Osteocyte (in vitro differentiated cells): Measurements from ENCODE around the gene NDFIP2. TPM values are rescaled to one million over a fixed set of nuclear protein-coding genes. Genes with fewer than 3 reads are reported as not detected.
A peak's percentile ranks its signal among the peaks of the same experiment; 100 is the strongest.

ENCODE experiments used
- DNase-seq: peaks from one replicate; pipeline ENCODE4 v3.0.0; 2021; ENCODE audit warnings: mixed read lengths; ENCODE audit not compliant: unreplicated experiment; ENCODE audit errors: extremely low spot score
- H3K27ac Mint-ChIP-seq: one replicate; pipeline ENCODE4 v1.8.0; 2021; ENCODE audit warnings: mild to moderate bottlenecking, mixed read lengths; ENCODE audit not compliant: unreplicated experiment
- H3K27me3 Mint-ChIP-seq: one replicate; pipeline ENCODE4 v1.8.0; 2021; ENCODE audit warnings: mixed read lengths; ENCODE audit not compliant: unreplicated experiment
- H3K36me3 Mint-ChIP-seq: one replicate; pipeline ENCODE4 v1.8.0; 2021; ENCODE audit warnings: mixed read lengths; ENCODE audit not compliant: unreplicated experiment
- H3K4me1 Mint-ChIP-seq: one replicate; pipeline ENCODE4 v1.8.0; 2021; ENCODE audit warnings: mixed read lengths; ENCODE audit not compliant: unreplicated experiment
- H3K4me3 Mint-ChIP-seq: one replicate; pipeline ENCODE4 v1.8.0; 2021; ENCODE audit warnings: mild to moderate bottlenecking, moderate library complexity, mixed read lengths; ENCODE audit not compliant: unreplicated experiment
- H3K9me3 Mint-ChIP-seq: one replicate; pipeline ENCODE4 v1.8.0; 2021; ENCODE audit warnings: mixed read lengths; ENCODE audit not compliant: unreplicated experiment
- total RNA-seq: library from RNA; stranded (reverse); gene quantifications from 2 replicates; pipeline ENCODE4 v1.2.1, GENCODE V29; 2021
- TF ChIP-seq, protein P1 (sequence below): fragments of 200-600 bp; sonication (generic); IDR thresholded peaks from 2 replicates; pipeline ENCODE4 v1.5.0; 2021; ENCODE audit warnings: antibody characterized with exemption, mild to moderate bottlenecking, moderate library complexity

Gene NDFIP2
- total RNA-seq, 1 donor from 2014 or later = 30.6 TPM

GRCh38 chr13:79491715-79492114, 10.8 kb downstream of the NDFIP2 start:
- H3K36me3 Mint-ChIP-seq = no peaks in the 10 kb centered on the region
- H3K4me1 Mint-ChIP-seq = peaks cover 24% of the 10 kb centered on the region
- H3K4me3 Mint-ChIP-seq = no peak overlapping the region
- no peak for DNase-seq
- H3K9me3 Mint-ChIP-seq = no peaks in the 10 kb centered on the region
- TF ChIP-seq, protein P1, sequence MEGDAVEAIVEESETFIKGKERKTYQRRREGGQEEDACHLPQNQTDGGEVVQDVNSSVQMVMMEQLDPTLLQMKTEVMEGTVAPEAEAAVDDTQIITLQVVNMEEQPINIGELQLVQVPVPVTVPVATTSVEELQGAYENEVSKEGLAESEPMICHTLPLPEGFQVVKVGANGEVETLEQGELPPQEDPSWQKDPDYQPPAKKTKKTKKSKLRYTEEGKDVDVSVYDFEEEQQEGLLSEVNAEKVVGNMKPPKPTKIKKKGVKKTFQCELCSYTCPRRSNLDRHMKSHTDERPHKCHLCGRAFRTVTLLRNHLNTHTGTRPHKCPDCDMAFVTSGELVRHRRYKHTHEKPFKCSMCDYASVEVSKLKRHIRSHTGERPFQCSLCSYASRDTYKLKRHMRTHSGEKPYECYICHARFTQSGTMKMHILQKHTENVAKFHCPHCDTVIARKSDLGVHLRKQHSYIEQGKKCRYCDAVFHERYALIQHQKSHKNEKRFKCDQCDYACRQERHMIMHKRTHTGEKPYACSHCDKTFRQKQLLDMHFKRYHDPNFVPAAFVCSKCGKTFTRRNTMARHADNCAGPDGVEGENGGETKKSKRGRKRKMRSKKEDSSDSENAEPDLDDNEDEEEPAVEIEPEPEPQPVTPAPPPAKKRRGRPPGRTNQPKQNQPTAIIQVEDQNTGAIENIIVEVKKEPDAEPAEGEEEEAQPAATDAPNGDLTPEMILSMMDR = no peak
- no peaks in the 10 kb centered on the region for H3K27me3 Mint-ChIP-seq
- peak overlapping the region; percentile 32 for H3K27ac Mint-ChIP-seq

DNA sequence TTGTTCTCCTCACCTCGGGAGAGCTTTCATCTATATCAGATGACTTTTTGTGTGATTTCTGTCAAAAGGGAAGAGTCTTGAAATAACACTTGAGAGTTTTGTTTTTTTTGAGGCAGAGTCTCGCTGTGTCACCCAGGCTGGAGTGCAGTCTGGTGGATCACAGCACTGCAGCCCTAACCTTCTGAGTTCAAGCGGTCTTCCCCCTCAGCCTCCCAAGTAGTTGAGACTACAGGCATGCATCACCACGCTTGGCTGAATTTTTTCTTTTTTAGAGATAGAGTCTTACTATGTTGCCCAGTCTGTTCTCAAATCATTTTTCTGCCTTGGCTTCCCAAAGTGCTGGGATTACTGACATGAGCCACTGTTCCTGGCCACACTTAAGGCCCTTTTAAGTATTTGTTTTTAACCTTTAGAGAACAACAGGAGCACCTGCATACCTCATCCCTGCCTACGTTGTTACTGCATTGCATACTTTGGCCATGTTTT, 11.4 kb downstream of the NDFIP2 start:
- TF ChIP-seq, protein P1 = no peak
- peak overlapping the region; percentile 22 for H3K4me3 Mint-ChIP-seq
- DNase-seq = no peak
- H3K27me3 Mint-ChIP-seq = no peaks in the 10 kb centered on the region
- H3K4me1 Mint-ChIP-seq = peaks cover 24% of the 10 kb centered on the region
- no peaks in the 10 kb centered on the region for H3K9me3 Mint-ChIP-seq
- H3K27ac Mint-ChIP-seq = peak overlapping the region; percentile 32
- no peaks in the 10 kb centered on the region for H3K36me3 Mint-ChIP-seq

GRCh38 chr13:79492918-79493594, 12.1 kb downstream of the NDFIP2 start:
- no peak for DNase-seq
- H3K27me3 Mint-ChIP-seq = no peaks in the 10 kb centered on the region
- no peak overlapping the region for H3K4me3 Mint-ChIP-seq
- H3K4me1 Mint-ChIP-seq = peaks cover 24% of the 10 kb centered on the region
- no peaks in the 10 kb centered on the region for H3K36me3 Mint-ChIP-seq
- TF ChIP-seq, protein P1 = no peak
- H3K9me3 Mint-ChIP-seq = no peaks in the 10 kb centered on the region
- H3K27ac Mint-ChIP-seq = peak overlapping the region; percentile 32

GRCh38 chr13:79496188-79496587, 15.2 kb downstream of the NDFIP2 start:
- Mint-ChIP-seq H3K4me1 (peaks cover 21% of the 10 kb centered on the region), H3K27me3 (no peaks in the 10 kb centered on the region), H3K36me3 (peaks cover 3% of the 10 kb centered on the region), H3K4me3 (no peak overlapping the region), H3K9me3 (peaks cover 14% of the 10 kb centered on the region), H3K27ac (no peak overlapping the region)
- DNase-seq = no peak
- TF ChIP-seq, protein P1 = no peak

GRCh38 chr13:79497064-79497463, 16.1 kb downstream of the NDFIP2 start:
- Mint-ChIP-seq H3K27ac (no peak overlapping the region), H3K4me1 (peaks cover 12% of the 10 kb centered on the region), H3K36me3 (peaks cover 3% of the 10 kb centered on the region), H3K27me3 (no peaks in the 10 kb centered on the region), H3K4me3 (no peak overlapping the region), H3K9me3 (peaks cover 14% of the 10 kb centered on the region)
- no peak for DNase-seq
- TF ChIP-seq, protein P1 = no peak
